Measurements from ENCODE around the gene IRF7.

GRCh38 chr11:656866-657265 is 41.1 kb upstream of the IRF7 start:
- TF ChIP-seq POLR2A (IDR thresholded peaks at IDR 0.05; ENCODE audit: low read depth, low read length): no peak
- no peak for TF ChIP-seq POLR2AphosphoS5 (IDR thresholded peaks at IDR 0.05; ENCODE audit: low read depth, low read length)
- no peak for TF ChIP-seq SPI1 (IDR thresholded peaks at IDR 0.05; ENCODE audit: low read depth, low read length)
- no peak for TF ChIP-seq TAF1 (IDR thresholded peaks at IDR 0.05; ENCODE audit: low read depth, low read length)
- no peak for TF ChIP-seq POU2F2 (IDR thresholded peaks at IDR 0.05; ENCODE audit: low read depth, low read length)
- no peak for TF ChIP-seq PAX5 (IDR thresholded peaks at IDR 0.05; ENCODE audit: insufficient read depth, low read length, severe bottlenecking)

All from GM12891 (cell line).